ENCODE measurements around the gene ATP8A1. TPM values are rescaled to one million over a fixed set of nuclear protein-coding genes. Genes with fewer than 3 reads are reported as not detected.

ATP8A1 gene
- 33.2 TPM for total RNA-seq

DNA sequence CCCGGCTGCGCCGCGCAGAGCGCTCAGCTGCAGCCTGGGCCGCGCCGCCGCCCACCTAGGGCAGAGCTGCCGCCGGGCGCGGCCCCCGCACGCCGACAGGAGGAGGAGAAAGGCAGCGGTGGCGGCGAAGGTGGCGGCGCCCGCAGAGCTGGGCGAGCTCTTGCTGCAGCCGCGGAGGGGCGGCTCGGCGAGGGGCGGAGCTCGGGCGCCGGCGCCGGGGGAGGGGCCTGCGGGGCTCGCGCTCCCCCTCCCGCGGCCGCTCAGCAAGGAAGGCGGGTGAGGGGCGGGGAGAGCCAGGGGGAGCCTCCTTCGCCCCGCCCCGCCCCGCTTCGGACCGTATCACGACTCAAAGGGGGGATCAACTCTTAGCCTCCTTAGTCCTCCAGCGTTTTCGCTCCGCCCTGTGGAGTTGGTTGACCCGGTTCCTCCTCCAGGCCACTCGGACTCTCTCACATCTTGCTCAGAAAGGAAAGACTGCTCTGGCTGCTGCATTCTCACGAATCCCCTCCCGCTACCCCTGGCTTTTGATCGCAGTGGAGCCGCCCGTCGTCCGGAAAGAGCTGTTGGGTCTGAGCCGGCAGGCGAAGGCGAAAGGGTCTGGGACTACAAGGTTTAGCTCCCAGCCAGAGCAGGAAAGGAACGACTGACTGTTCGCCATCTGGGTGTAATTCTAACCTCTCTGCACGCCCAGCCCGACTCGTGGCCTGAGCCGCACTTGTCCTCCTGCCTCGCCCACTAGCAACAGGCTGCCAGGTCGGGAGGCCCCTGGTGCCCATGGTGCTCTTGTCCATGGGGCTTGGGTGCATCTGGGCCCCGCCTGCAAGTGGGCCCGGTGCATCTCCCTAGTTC lies at the start of gene ATP8A1:
ATP8A1 (minus strand) TSS at position 162 of the 849 bp plus-strand sequence. CDS start 232 bp downstream, outside the sequence.

DNA sequence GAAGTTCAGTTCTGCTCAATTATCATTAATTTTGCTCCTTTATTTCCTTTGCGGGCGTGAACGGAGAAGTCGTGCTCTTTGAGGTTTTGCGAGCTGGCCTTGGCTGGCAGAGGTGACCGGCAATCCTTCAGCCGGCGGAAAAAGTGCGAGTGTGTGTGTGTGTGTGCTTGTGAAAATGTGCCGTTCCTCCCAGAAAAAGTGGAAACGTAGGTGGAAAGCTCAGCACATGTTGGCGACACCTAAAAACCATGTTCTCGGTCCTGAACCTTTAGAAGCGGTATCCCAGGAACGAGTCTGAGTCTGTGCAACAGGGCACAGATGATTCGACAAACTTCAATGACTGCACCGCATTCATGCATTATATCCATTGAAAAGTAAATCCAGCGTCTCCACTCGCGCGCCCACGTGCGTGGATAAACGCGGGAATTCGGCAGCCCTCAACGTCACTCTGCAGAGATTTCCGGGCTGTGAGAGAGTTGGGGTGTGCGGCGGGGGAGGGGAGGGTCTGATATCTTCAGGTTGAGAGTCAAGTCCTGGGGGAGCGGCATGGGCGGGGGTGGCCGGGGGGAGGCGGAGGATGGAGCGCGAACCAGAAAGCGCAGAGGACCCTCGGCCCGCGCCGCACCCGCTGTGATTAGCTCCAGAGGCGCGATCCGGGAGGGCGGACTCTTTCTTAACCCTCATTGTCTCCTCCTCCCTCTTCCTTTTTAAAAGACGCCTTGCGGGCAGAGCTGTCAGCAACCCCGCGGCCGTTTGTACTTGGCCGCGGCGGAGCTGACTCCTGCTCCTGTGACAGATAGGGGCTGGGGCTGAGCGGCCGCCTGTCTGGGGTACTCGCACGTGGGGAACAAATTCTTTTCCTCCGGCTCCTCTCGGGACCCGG lies 259.9 kb downstream of the ATP8A1 start, which contains the start of gene SHISA3:
SHISA3 (plus strand) TSS at position 737 of the 883 bp plus-strand sequence. CDS start 569 bp downstream, outside the sequence.

Other genes starting within 250 kb of the ATP8A1 start
- not detected for gene GRXCR1, start 235.6 kb upstream of the ATP8A1 start, total RNA-seq